Naive B cell (primary cell): ENCODE results near the gene SMIM3. TPM values are rescaled to one million over a fixed set of nuclear protein-coding genes. Genes with fewer than 3 reads are reported as not detected.

ENCODE experiments used
- ATAC-seq, 2 donors: fragments of 150-1000 bp; cut with Tn5 transposase; 2 replicates each; pipeline ENCODE4 v1.10.0; 2021; ENCODE audit warnings: low read depth in 2 of 2, mild to moderate bottlenecking in 2 of 2, moderate library complexity in 2 of 2
- DNase-seq: peaks from one replicate; pipeline ENCODE4 v3.0.0; 2022
- H3K27ac Mint-ChIP-seq, 6 donors: one replicate each; pipeline ENCODE4 v1.8.0; 2020 to 2022; ENCODE audit warnings: mild to moderate bottlenecking in 6 of 6, mixed read lengths in 6 of 6, moderate library complexity in 5 of 6, inconsistent platforms in 2 of 6
- H3K27me3 Mint-ChIP-seq, 3 donors: one replicate each; pipeline ENCODE4 v1.8.0; 2021 to 2022; ENCODE audit warnings: mixed read lengths in 3 of 3, mild to moderate bottlenecking in 1 of 3
- H3K36me3 Mint-ChIP-seq, 2 donors: one replicate each; pipeline ENCODE4 v1.8.0; 2020 to 2022; ENCODE audit warnings: mixed read lengths in 2 of 2, inconsistent platforms in 1 of 2, mild to moderate bottlenecking in 1 of 2
- H3K4me1 Mint-ChIP-seq, 3 donors: one replicate each; pipeline ENCODE4 v1.8.0; 2020 to 2022; ENCODE audit warnings: mixed read lengths in 3 of 3, inconsistent platforms in 1 of 3, mild to moderate bottlenecking in 1 of 3, moderate library complexity in 1 of 3
- H3K4me3 Mint-ChIP-seq, 8 donors: one replicate each; pipeline ENCODE4 v1.8.0; 2020 to 2022; ENCODE audit warnings: mild to moderate bottlenecking in 8 of 8, mixed read lengths in 8 of 8, moderate library complexity in 8 of 8, inconsistent platforms in 2 of 8
- H3K9me3 Mint-ChIP-seq, 7 donors: one replicate each; pipeline ENCODE4 v1.8.0; 2020 to 2022; ENCODE audit warnings: mixed read lengths in 7 of 7, mild to moderate bottlenecking in 5 of 7, inconsistent platforms in 2 of 7, moderate library complexity in 1 of 7
- polyA plus RNA-seq, 6 donors: library from polyadenylated mRNA; unstranded; fragments of 300-500 nt; fragmentation: Illumina TruSeq; gene quantifications; one replicate each; pipeline ENCODE4 v1.2.3, GENCODE V29; 2021; ENCODE audit warnings: low read depth in 6 of 6

The SMIM3 gene
- polyA plus RNA-seq, 6 donors from 2014 or later: 0.35 to 1.1 (median 0.74) TPM; not detected in 2

DNA sequence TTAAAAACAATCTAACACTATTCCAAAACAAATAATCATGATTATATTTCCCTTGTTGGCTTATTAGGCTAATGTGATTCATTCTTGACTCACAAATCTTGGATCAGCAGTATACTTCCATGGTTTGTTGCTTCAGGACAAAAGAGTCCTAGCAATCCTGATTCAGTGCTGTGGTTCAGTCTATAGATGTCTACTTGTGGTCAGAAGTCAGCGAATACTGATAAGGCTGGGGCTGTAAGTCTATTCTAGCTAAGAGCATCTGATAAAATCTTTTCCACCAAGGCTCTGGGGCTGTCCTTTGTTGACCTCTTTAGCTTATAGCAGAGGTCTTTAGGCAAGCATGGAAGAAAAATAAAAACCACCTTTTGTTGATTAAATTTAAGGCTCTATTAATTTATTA lies 4.4 kb upstream of the SMIM3 start:
- no peak for DNase-seq
- H3K27ac Mint-ChIP-seq: no peak overlapping the region
- peaks cover 14 to 30% (median 20%) of the 10 kb centered on the region in 3 donors for H3K27me3 Mint-ChIP-seq
- H3K36me3 Mint-ChIP-seq: peaks cover 0 to 4% of the 10 kb centered on the region in 2 donors
- H3K9me3 Mint-ChIP-seq: peaks cover 0 to 9% (median 0%) of the 10 kb centered on the region in 7 donors
- H3K4me3 Mint-ChIP-seq: no peak overlapping the region
- no peak for ATAC-seq
- H3K4me1 Mint-ChIP-seq: peaks cover 7 to 10% (median 8%) of the 10 kb centered on the region in 3 donors

DNA sequence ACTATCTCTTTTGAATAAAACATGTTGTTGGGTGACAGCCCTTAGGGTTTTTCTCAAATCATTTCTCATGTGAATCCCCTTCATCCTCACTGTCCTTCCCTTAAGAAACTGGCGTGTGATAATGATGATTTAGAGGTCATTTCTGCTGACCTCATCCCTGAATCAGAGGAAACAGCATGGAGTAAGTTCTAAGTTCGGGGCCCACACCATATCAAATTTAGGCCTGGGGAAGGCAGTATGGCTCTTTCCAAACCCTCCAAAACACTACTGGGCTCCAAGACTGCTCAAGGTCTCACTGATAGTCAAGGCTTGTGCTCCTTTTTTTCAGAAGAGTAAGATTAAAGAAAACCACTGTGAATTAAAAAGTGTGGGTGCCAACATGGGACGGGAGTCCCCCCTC lies 872 bp upstream of the SMIM3 start:
- Mint-ChIP-seq H3K27ac (no peak overlapping the region), H3K36me3 (peaks cover 0 to 6% of the 10 kb centered on the region in 2 donors), H3K9me3 (no peaks in the 10 kb centered on the region), H3K4me3 (peak overlapping the region in 6 of 8 donors; percentile 60 to 89 (median 76)), H3K4me1 (peaks cover 18 to 26% (median 24%) of the 10 kb centered on the region in 3 donors), H3K27me3 (peaks cover 27 to 40% (median 38%) of the 10 kb centered on the region in 3 donors)
- DNase-seq (no peak), ATAC-seq (no peak)

DNA sequence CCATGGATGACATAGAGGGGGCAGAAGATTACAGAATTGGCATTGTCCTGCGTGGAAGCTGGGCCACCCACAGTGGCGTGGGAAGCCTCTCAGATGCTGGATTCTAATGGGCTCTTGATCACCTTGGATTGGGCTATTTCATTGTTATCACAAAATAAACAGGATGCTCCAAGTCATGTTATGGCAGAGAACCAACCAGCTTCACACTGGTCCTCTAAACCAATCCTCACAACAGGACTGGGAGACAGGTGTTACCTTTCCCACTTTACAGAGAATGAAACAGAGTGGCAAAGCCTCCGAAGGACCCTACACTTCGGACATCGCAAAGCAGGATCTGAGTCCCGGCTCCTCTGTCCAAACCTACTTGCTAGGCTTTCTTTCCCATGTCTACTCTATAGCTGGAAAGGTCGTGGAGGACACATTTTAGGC lies 455 bp upstream of the SMIM3 start:
- Mint-ChIP-seq H3K4me1 (peaks cover 18 to 30% (median 26%) of the 10 kb centered on the region in 3 donors), H3K36me3 (peaks cover 0 to 6% of the 10 kb centered on the region in 2 donors), H3K4me3 (peak overlapping the region in 7 of 8 donors; percentile 60 to 89 (median 81)), H3K9me3 (no peaks in the 10 kb centered on the region), H3K27ac (no peak overlapping the region), H3K27me3 (peaks cover 31 to 40% (median 38%) of the 10 kb centered on the region in 3 donors)
- ATAC-seq (no peak), DNase-seq (no peak)

DNA sequence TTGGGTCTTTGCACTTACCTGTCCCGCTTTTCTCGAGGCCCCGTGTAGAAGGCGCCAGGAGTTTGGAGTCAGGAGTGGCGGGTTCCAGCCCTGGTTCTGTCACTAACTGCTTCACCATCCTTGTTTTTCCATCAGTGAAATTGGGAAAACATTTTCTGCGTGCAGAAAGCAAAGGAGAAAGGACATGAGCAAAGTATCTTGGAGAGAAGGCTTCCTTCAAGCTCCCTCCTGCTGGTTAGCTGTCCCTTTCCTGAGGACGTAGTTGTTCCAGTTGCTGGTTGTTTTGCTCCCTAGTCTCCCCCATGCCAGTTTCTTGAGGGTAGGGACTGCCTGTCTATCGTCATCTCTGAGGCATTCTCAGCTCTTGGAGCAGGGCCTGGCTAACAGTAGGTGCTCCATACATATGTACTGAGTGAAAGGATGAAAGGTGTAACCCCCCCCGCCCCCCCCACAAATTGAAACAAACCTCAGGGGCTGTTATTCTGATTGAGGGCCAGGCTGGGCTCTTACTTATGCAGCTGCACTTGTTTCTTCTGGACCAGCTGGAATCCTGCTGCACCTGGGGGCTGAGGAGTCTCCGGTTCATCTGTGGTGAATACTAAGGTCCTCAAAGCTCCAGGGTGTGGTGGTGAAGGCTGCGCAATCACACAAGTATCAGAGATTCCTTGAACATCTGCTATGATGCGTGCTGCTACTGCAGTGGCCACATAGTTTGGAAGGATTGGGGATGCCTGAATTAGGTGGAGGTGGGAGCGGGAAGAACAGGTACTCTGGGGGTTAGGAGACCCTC lies 1.0 kb downstream of the SMIM3 start:
- peak overlapping the region; percentile 75 to 90 (median 84) for H3K4me3 Mint-ChIP-seq
- peaks cover 0 to 6% of the 10 kb centered on the region in 2 donors for H3K36me3 Mint-ChIP-seq
- DNase-seq (no peak), ATAC-seq (no peak)
- H3K9me3 Mint-ChIP-seq: no peaks in the 10 kb centered on the region
- H3K27ac Mint-ChIP-seq: peak overlapping the region in 2 of 6 donors; percentile 10 to 53
- peaks cover 31 to 40% (median 38%) of the 10 kb centered on the region in 3 donors for H3K27me3 Mint-ChIP-seq
- H3K4me1 Mint-ChIP-seq: peaks cover 18 to 36% (median 35%) of the 10 kb centered on the region in 3 donors

DNA sequence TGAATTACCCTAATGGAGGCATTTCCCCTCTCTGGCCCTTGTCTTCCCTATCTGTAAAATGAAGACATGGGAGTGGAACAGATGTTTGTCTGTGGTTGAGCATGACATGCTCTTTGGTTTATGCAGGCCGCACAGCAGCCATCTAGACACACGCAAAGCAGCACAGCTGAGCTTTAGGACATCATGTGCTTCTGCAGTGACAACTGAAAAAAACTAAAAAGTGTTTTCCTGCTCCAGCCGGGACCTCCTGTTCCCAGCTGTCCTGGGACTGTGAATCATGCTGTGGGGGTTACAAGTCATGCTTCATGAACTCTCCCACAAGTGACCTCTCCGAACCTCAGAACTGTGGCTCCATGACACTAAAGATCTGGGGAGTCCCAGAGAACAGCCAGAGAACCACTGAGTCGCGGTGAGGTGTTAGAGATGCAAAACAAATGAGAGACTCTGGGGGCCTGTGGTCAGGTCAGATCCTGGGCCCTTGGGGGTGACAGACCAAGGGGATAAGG lies 1.7 kb downstream of the SMIM3 start:
- Mint-ChIP-seq H3K9me3 (no peaks in the 10 kb centered on the region), H3K36me3 (peaks cover 0 to 6% of the 10 kb centered on the region in 2 donors), H3K4me3 (peak overlapping the region in 6 of 8 donors; percentile 4 to 89 (median 60)), H3K4me1 (peaks cover 18 to 36% (median 35%) of the 10 kb centered on the region in 3 donors), H3K27ac (peak overlapping the region in 4 of 6 donors; percentile 10 to 64 (median 21)), H3K27me3 (peaks cover 31 to 40% (median 38%) of the 10 kb centered on the region in 3 donors)
- DNase-seq (peak; percentile 22), ATAC-seq (peak; percentile 52 to 60)

DNA sequence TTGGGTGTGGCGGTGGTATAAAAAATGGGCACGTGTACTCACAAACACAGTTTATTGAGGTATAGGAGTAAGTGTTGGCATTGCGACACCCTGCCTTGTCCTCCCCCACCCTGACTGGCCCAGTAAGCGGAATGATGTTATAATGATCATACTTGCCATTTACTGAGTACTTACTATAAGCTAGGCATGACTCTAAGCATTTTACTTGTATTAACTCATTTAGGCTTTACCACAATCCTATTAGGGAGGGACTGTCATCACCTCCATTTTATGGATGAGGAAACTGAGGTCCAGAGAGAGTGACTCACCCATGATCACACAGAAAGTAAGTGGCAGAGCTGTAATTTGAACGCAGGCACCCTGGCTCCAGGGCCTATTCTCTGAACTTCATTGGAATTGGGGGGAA lies 2.3 kb downstream of the SMIM3 start:
- Mint-ChIP-seq H3K27me3 (peaks cover 27 to 35% (median 34%) of the 10 kb centered on the region in 3 donors), H3K9me3 (peaks cover 0 to under 1% (median 0%) of the 10 kb centered on the region in 7 donors), H3K27ac (no peak overlapping the region), H3K4me1 (peaks cover 18 to 36% (median 35%) of the 10 kb centered on the region in 3 donors), H3K36me3 (peaks cover 0 to 6% of the 10 kb centered on the region in 2 donors), H3K4me3 (peak overlapping the region in 1 of 8 donors; percentile 6)
- DNase-seq: no peak
- no peak for ATAC-seq

DNA sequence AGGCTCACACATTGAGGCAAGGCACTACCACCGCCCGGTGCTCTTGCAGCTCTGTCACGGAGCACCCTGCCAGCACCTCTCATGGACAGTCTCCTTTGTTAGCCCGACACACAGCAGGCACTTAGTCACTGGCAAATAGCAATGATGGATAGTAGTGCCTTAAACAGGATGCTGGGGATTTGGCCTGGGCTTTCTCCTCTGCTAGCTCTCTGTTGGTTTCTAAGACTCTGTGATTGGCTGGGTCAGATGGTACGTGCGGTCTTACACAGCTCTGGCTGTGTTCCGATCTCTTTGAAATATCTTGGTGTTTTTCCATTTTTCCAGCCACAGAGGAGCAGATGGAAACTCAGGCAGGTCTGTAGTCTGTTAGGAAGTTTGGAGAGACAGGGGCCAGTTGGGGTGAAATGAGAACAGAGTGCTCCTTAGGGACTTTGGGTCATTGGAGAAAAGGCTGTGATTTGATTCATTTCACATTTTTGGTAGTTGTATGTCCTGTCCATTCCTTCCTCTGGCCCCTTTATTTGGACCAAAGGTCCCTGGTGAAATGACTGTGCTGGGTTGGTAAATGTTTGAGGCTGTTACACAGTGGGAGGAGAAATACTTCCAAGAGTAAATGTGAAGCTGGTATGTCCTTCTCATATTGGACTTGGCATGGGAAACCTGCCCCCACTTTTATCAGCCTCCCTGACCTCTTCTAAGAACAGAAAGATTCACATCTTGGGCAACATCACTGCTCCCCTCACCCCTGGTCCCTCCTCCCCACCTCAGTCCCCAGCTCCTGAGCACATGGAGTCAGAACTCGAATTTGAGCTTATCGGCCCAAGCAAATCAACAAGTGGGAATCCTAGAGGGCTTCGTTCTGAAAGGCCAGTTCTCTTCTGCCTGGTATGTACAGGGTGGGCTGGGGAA lies 3.4 kb downstream of the SMIM3 start:
- DNase-seq (no peak), ATAC-seq (no peak)
- H3K36me3 Mint-ChIP-seq: peaks cover 0 to 6% of the 10 kb centered on the region in 2 donors
- peaks cover 23 to 37% (median 29%) of the 10 kb centered on the region in 3 donors for H3K27me3 Mint-ChIP-seq
- H3K27ac Mint-ChIP-seq: peak overlapping the region in 1 of 6 donors; percentile 22
- peaks cover 18 to 36% (median 35%) of the 10 kb centered on the region in 3 donors for H3K4me1 Mint-ChIP-seq
- no peak overlapping the region for H3K4me3 Mint-ChIP-seq
- H3K9me3 Mint-ChIP-seq: peaks cover 0 to 2% (median 0%) of the 10 kb centered on the region in 7 donors

DNA sequence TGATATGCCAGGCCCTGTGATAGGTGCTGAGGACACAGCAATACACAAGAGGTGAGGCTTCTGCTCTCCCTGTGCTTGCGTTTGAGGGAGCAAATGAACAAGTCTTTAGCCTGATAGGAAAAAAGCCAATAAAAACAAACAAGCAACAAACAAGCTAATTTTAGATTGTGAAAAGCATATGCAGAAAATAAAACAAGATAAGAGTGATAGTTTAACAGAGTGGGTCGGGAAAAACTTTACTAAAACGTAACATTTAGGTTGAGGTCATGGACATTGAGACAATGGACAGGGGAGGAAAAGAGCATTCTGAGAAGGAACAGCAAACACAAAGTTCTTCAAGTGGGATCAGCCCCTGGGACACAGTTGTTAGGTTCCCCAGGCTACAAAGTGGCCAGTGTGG lies 4.3 kb downstream of the SMIM3 start:
- DNase-seq (no peak), ATAC-seq (no peak)
- Mint-ChIP-seq H3K4me3 (no peak overlapping the region), H3K27me3 (peaks cover 21 to 43% (median 28%) of the 10 kb centered on the region in 3 donors), H3K4me1 (peaks cover 17 to 33% (median 31%) of the 10 kb centered on the region in 3 donors), H3K9me3 (peaks cover 0 to 2% (median 0%) of the 10 kb centered on the region in 7 donors), H3K27ac (no peak overlapping the region), H3K36me3 (peaks cover 0 to 6% of the 10 kb centered on the region in 2 donors)

DNA sequence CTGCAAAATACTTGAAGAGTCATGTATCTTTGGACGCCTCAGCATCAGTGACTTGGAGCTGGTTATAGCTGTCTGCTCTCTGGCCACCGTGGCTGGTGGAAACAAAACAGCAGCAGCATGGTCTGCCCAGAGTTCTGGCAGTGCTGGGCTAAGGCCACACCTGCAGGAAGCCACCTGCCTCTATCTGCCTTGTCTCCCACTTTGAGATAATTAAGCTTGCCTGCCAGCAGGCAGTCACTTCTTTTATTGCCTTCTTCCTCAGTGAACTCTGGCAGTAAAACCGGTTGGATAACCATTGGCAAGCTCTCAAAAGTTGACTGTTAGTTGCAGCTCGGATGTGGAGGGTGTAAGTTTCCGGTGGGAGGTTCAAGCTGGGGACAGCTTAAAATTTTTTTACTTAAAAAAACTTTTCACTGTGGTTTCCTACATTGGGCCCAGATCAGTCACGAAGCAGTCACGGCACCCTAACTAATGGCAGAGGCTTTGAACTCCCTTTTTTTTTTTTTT lies 4.9 kb downstream of the SMIM3 start:
- Mint-ChIP-seq H3K27ac (peak overlapping the region in 1 of 6 donors; percentile 54), H3K4me3 (no peak overlapping the region), H3K9me3 (peaks cover 0 to 2% (median 0%) of the 10 kb centered on the region in 7 donors), H3K27me3 (peaks cover 17 to 43% (median 24%) of the 10 kb centered on the region in 3 donors), H3K36me3 (peaks cover 0 to 6% of the 10 kb centered on the region in 2 donors), H3K4me1 (peaks cover 15 to 32% (median 26%) of the 10 kb centered on the region in 3 donors)
- DNase-seq (no peak), ATAC-seq (peak; percentile 16 to 18)

DNA sequence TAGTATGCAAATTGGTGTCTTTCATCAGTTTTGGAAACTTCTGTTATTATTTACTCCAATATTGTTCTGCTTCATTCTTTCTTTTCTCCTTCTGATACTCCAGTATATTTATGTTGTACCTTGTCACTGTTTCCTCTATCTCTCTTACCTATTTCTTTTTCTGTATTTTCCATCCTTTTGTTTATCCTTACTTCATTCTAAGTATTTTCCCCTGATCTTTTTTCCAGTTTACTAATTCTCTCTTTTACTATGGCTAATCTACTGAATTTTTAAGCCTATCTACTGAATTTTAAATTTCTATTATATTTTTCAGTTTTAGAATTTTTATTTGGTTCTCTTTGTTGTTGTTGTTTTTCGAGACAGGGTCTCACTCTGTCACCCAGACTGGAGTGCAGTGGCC lies 7.4 kb downstream of the SMIM3 start:
- Mint-ChIP-seq H3K4me3 (no peak overlapping the region), H3K4me1 (peaks cover 0 to 12% (median 9%) of the 10 kb centered on the region in 3 donors), H3K27me3 (peaks cover 29 to 40% (median 39%) of the 10 kb centered on the region in 3 donors), H3K27ac (no peak overlapping the region), H3K9me3 (peaks cover 0 to 2% (median 0%) of the 10 kb centered on the region in 7 donors), H3K36me3 (no peaks in the 10 kb centered on the region)
- DNase-seq (no peak), ATAC-seq (no peak)

DNA sequence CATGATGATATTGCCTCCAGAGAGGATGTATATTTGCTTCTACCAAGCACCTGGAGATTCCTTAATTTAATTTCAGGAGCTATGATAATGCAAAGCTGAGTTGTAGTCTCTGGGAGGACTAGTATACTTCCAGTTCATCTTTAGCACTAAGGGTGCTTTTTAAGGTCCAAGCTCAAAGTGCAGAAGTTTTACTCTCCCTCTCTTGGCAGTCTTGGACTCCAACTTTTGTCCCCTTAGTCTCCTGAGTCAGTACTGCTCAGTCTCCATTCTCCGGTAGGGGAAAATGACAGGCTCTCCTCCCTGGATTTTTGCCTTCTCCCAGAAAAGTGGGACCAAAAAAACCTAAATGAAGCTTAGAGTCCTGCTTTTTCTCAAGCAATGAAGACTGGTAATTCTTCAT lies 8.3 kb downstream of the SMIM3 start:
- Mint-ChIP-seq H3K27ac (no peak overlapping the region), H3K36me3 (no peaks in the 10 kb centered on the region), H3K9me3 (peaks cover 0 to 2% (median 0%) of the 10 kb centered on the region in 7 donors), H3K27me3 (peaks cover 32 to 43% (median 36%) of the 10 kb centered on the region in 3 donors), H3K4me1 (peaks cover 0 to 12% (median 9%) of the 10 kb centered on the region in 3 donors), H3K4me3 (no peak overlapping the region)
- no peak for ATAC-seq
- DNase-seq: no peak

DNA sequence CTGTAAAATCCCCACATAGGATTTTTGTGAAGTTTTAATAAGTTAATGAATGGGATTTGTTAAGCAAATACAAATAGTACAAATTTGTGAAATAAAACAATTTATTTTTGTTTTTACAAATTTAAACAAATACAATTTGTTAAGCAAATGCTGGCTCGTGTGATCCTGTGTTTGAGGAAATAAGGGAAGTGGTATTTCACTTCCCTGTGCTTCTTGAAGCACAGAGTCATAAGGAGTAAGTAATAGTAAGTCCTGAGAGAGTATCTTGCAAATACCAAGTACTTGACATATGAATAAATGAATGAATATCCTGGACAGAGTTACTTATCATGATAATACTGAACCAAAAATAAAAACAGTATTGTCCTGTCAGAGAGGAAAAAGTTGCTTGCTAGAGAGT lies 9.1 kb downstream of the SMIM3 start:
- no peak for ATAC-seq
- H3K9me3 Mint-ChIP-seq: peaks cover 0 to 2% (median 0%) of the 10 kb centered on the region in 7 donors
- no peaks in the 10 kb centered on the region for H3K36me3 Mint-ChIP-seq
- H3K27ac Mint-ChIP-seq: no peak overlapping the region
- peaks cover 0 to 12% (median 9%) of the 10 kb centered on the region in 3 donors for H3K4me1 Mint-ChIP-seq
- no peak for DNase-seq
- H3K27me3 Mint-ChIP-seq: peaks cover 27 to 43% (median 38%) of the 10 kb centered on the region in 3 donors
- H3K4me3 Mint-ChIP-seq: no peak overlapping the region
